HFFc6 (cell line): ENCODE data around the gene DESI1. TPM values are rescaled to one million over a fixed set of nuclear protein-coding genes. Genes with fewer than 3 reads are reported as not detected.

Experiments
- DNase-seq: peaks from one replicate; pipeline ENCODE4 v3.0.0-alpha.2; 2018
- H3K27ac Mint-ChIP-seq: 2 replicates; pipeline ENCODE4 v1.8.0; 2020; ENCODE audit warnings: mild to moderate bottlenecking, mixed read lengths
- H3K27me3 Mint-ChIP-seq: 2 replicates; pipeline ENCODE4 v1.8.0; 2021; ENCODE audit warnings: mild to moderate bottlenecking, moderate library complexity, mixed read lengths; ENCODE audit not compliant: insufficient read depth
- H3K36me3 Mint-ChIP-seq: 2 replicates; pipeline ENCODE4 v1.8.0; 2021; ENCODE audit warnings: low read depth, mixed read lengths
- H3K4me1 Mint-ChIP-seq: 2 replicates; pipeline ENCODE4 v1.8.0; 2020; ENCODE audit warnings: low read depth, mixed read lengths
- H3K4me3 Mint-ChIP-seq: 2 replicates; pipeline ENCODE4 v1.8.0; 2020; ENCODE audit warnings: mild to moderate bottlenecking, moderate library complexity, mixed read lengths
- H3K9me3 Mint-ChIP-seq: 2 replicates; pipeline ENCODE4 v1.8.0; 2020; ENCODE audit warnings: mild to moderate bottlenecking, mixed read lengths
- CTCF ChIP-seq: fragments of 200-600 bp; sonication (generic); IDR thresholded peaks from 2 replicates; pipeline ENCODE4 v1.5.0; 2021; ENCODE audit warnings: antibody characterized with exemption, mild to moderate bottlenecking
- total RNA-seq, 6 experiments: library from RNA; stranded (reverse); fragmentation: NEBNext Ultra II Directional; extraction: Animal tissue kit (Norgen Biotek cat#: 25700); gene quantifications; 2 replicates in 1 of 6; 3 replicates in 5 of 6; pipeline ENCODE4 v1.2.3, GENCODE V29; 2021

The DESI1 gene
- total RNA-seq, 6 experiments from 2014 or later, result 41.4 to 53.3 (median 46.1) TPM

GRCh38 chr22:41570221-41570620 is 50.6 kb downstream of the DESI1 start:
- Mint-ChIP-seq H3K4me1 (peaks cover 8% of the 10 kb centered on the region), H3K9me3 (no peaks in the 10 kb centered on the region), H3K36me3 (no peaks in the 10 kb centered on the region), H3K4me3 (no peak overlapping the region), H3K27me3 (peaks cover 2% of the 10 kb centered on the region), H3K27ac (no peak overlapping the region)
- DNase-seq, result no peak
- TF ChIP-seq CTCF, result no peak

DNA sequence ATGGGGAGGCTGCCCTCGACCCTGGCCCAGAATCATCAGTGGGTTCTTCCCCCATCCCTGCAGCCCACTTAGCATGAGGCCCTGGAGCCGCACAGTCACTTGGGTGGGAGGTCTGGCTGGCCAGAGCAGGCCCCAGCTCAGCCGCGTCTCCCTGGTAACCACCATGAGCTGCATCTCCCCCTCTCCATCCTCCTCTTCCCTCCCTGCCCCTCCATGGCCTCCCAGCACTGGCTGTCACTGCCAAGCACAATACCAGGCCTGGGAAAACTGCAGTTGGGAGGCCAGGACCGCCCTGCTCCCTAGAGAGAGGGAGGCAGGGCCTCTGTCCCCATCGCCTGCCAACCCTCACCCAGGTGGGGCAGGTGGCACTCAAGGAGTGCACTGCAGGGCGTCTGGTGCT is 52.0 kb downstream of the DESI1 start:
- no peak overlapping the region for H3K27ac Mint-ChIP-seq
- peaks cover 19% of the 10 kb centered on the region for H3K4me1 Mint-ChIP-seq
- no peak for TF ChIP-seq CTCF
- peaks cover 5% of the 10 kb centered on the region for H3K27me3 Mint-ChIP-seq
- no peaks in the 10 kb centered on the region for H3K9me3 Mint-ChIP-seq
- no peak for DNase-seq
- H3K4me3 Mint-ChIP-seq, result no peak overlapping the region
- H3K36me3 Mint-ChIP-seq, result no peaks in the 10 kb centered on the region

- H3K36me3 Mint-ChIP-seq, result no peaks in the 10 kb centered on the region
- peaks cover 33% of the 10 kb centered on the region for H3K4me1 Mint-ChIP-seq
- peaks cover 5% of the 10 kb centered on the region for H3K27me3 Mint-ChIP-seq
- H3K9me3 Mint-ChIP-seq, result no peaks in the 10 kb centered on the region
- DNase-seq, result no peak
- no peak overlapping the region for H3K4me3 Mint-ChIP-seq
- no peak for TF ChIP-seq CTCF
- H3K27ac Mint-ChIP-seq, result no peak overlapping the region
Measured at GRCh38 chr22:41567512-41567768, 53.4 kb downstream of the DESI1 start.

DNA sequence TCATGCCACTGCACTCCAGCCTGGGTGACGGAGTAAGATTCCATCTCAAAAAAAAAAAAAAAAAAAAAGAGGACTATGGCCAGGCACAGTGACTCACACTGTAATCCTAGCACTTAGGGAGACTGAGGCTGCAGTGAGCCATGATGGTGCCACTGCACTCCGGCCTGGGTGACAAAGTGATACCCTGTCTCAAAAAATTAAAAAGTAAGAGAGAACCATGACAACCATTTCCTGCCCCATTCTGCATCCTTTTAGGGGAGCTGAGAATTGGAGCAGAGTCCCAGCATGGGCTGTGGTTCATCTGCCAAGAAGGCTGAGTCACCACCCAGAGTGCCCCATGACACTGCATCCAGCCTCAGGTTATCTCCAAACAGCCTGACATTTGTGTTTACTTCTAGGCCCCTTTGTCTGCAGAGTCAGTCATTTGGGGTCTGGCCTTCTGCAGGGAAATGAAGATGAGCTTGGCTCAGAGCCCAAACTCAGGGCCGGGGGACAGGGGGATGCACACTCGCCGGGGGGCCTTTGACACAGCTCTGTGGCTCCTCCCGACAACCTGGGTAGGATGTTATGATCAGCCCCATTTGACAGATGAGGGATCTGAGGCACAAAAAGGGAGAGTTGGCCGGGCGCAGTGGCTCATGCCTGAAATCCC is 55.3 kb downstream of the DESI1 start:
- H3K36me3 Mint-ChIP-seq, result no peaks in the 10 kb centered on the region
- DNase-seq, result peak; percentile 84
- H3K4me3 Mint-ChIP-seq, result peak overlapping the region; percentile 30; the same call in 1 of the 2 replicates
- H3K9me3 Mint-ChIP-seq, result no peaks in the 10 kb centered on the region
- peaks cover 5% of the 10 kb centered on the region for H3K27me3 Mint-ChIP-seq
- no peak for TF ChIP-seq CTCF
- peaks cover 52% of the 10 kb centered on the region for H3K4me1 Mint-ChIP-seq
- peak overlapping the region; percentile 96 for H3K27ac Mint-ChIP-seq

DNA sequence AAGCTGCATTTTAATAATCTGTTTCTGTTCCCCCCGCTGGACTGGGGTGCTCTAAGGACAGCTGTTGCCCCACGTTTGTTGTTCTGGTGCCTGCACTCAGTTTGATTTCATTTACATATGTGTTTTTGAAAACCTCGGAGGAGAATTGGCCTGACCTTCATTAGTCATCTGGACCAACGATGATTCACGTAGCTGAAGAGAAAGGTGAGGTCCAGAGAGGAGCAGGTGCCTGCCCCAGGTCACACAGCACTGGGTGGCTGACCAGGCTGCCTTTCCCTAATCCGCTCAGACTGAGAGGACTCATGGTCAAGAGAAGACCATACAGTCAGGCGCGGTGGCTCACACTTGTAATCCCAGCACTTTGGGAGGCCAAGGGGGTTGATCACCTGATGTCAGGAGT is 56.3 kb downstream of the DESI1 start:
- Mint-ChIP-seq H3K36me3 (no peaks in the 10 kb centered on the region), H3K27ac (peak overlapping the region; percentile 96), H3K4me1 (peaks cover 59% of the 10 kb centered on the region), H3K4me3 (peak overlapping the region; percentile 30; the same call in 1 of the 2 replicates), H3K9me3 (no peaks in the 10 kb centered on the region), H3K27me3 (peaks cover 3% of the 10 kb centered on the region)
- TF ChIP-seq CTCF, result no peak
- peak; percentile 35 for DNase-seq
